WTC11 (cell line): Measurements from ENCODE around the gene PLXDC2. TPM values are rescaled to one million over a fixed set of nuclear protein-coding genes. Genes with fewer than 3 reads are reported as not detected.
"Not testable (repeated sequence)": the region's sequence is repeated elsewhere in the genome, so short reads cannot be mapped to it uniquely, and the experiment has no call there.

ENCODE experiments used
- ATAC-seq: fragments of 200-7000 bp; cut with Tn5 transposase; 2 replicates; pipeline ENCODE4 v1.10.0; 2021; ENCODE audit warnings: mild to moderate bottlenecking, moderate library complexity
- CTCF ChIA-PET: fragments of 300-600 bp; sonication (Branson Sonifier 250); formaldehyde crosslinking; loops from one replicate; lab custom pipeline; 2021; ENCODE audit warnings: antibody characterized with exemption; lab: Charles Lee
- POLR2A ChIA-PET: fragments of 350-600 bp; sonication (Branson Sonifier 250); formaldehyde crosslinking; loops from one replicate; lab custom pipeline; 2021; ENCODE audit warnings: antibody characterized with exemption; lab: Charles Lee
- DNase-seq: peaks from one replicate; pipeline ENCODE4 v3.0.0; 2021; ENCODE audit warnings: low spot score
- H3K27ac Mint-ChIP-seq: 2 replicates; pipeline ENCODE4 v1.8.0; 2021; ENCODE audit warnings: mixed read lengths
- H3K27me3 Mint-ChIP-seq: 2 replicates; pipeline ENCODE4 v1.8.0; 2021; ENCODE audit warnings: low read depth, mild to moderate bottlenecking, moderate library complexity, mixed read lengths
- H3K36me3 Mint-ChIP-seq: 2 replicates; pipeline ENCODE4 v1.8.0; 2021; ENCODE audit warnings: mixed read lengths
- H3K4me1 Mint-ChIP-seq: 2 replicates; pipeline ENCODE4 v1.8.0; 2022; ENCODE audit warnings: mixed read lengths
- H3K4me3 Mint-ChIP-seq: 2 replicates; pipeline ENCODE4 v1.8.0; 2021; ENCODE audit warnings: mild to moderate bottlenecking, moderate library complexity, mixed read lengths
- H3K9me3 Mint-ChIP-seq: 2 replicates; pipeline ENCODE4 v1.8.0; 2021; ENCODE audit warnings: mixed read lengths
- FOXK1 ChIP-seq: sonication (generic); formaldehyde crosslinking; IDR thresholded peaks from 2 replicates; pipeline ENCODE4 v1.8.0; 2022; ENCODE audit warnings: mild to moderate bottlenecking, moderate library complexity, missing genetic modification reagents
- GTF2I ChIP-seq: fragments of 250-450 bp; sonication (Bioruptor Pico); conservative IDR thresholded peaks from 2 replicates; pipeline ENCODE4 v1.4.0; 2021; ENCODE audit warnings: mild to moderate bottlenecking
- NFATC4 ChIP-seq: fragments of 250-450 bp; sonication (Bioruptor Pico); IDR thresholded peaks from 2 replicates; pipeline ENCODE4 v1.9.0; 2021; ENCODE audit warnings: mild to moderate bottlenecking
- NR2C2 ChIP-seq: sonication (generic); formaldehyde crosslinking; IDR thresholded peaks from 2 replicates; pipeline ENCODE4 v1.8.0; 2022; ENCODE audit warnings: mild to moderate bottlenecking, missing genetic modification reagents
- OVOL2 ChIP-seq: fragments of 250-450 bp; sonication (Bioruptor Pico); IDR thresholded peaks from 2 replicates; pipeline ENCODE4 v1.9.0; 2021; ENCODE audit warnings: mild to moderate bottlenecking, borderline replicate concordance
- SMAD4 ChIP-seq: sonication (generic); formaldehyde crosslinking; IDR thresholded peaks from 2 replicates; pipeline ENCODE4 v1.8.0; 2022; ENCODE audit warnings: mild to moderate bottlenecking, missing genetic modification reagents
- TEAD4 ChIP-seq: sonication (generic); formaldehyde crosslinking; IDR thresholded peaks from 2 replicates; pipeline ENCODE4 v1.8.0; 2022; ENCODE audit warnings: mild to moderate bottlenecking, missing genetic modification reagents
- ZNF396 ChIP-seq: fragments of 250-450 bp; sonication (Bioruptor Pico); IDR thresholded peaks from 2 replicates; pipeline ENCODE4 v1.8.0; 2021; ENCODE audit warnings: mild to moderate bottlenecking, moderate library complexity, borderline replicate concordance
- ZNF423 ChIP-seq: fragments of 250-450 bp; sonication (Bioruptor Pico); IDR thresholded peaks from 2 replicates; pipeline ENCODE4 v2.1.2; 2022; ENCODE audit warnings: mild to moderate bottlenecking, moderate library complexity
- ZNF671 ChIP-seq: fragments of 250-450 bp; sonication (Bioruptor Pico); IDR thresholded peaks from 2 replicates; pipeline ENCODE4 v1.8.0; 2021; ENCODE audit warnings: mild to moderate bottlenecking
- total RNA-seq: library from RNA; stranded (reverse); gene quantifications from 3 replicates; pipeline ENCODE4 v1.2.3, GENCODE V29; 2021
- TF ChIP-seq, protein P1 (sequence below): sonication (generic); formaldehyde crosslinking; IDR thresholded peaks from 2 replicates; pipeline ENCODE4 v1.8.0; 2022; ENCODE audit warnings: mild to moderate bottlenecking, missing genetic modification reagents
- TF ChIP-seq, protein P2 (sequence below): fragments of 250-450 bp; sonication (Bioruptor Pico); IDR thresholded peaks from 2 replicates; pipeline ENCODE4 v1.9.0; 2021; ENCODE audit warnings: moderate library complexity, mild to moderate bottlenecking, inconsistent platforms, borderline replicate concordance
- TF ChIP-seq, protein P3 (sequence below): sonication (generic); formaldehyde crosslinking; IDR thresholded peaks from 2 replicates; pipeline ENCODE4 v1.8.0; 2022; ENCODE audit warnings: mild to moderate bottlenecking, missing genetic modification reagents
- TF ChIP-seq, protein P4 (sequence below): sonication (generic); formaldehyde crosslinking; IDR thresholded peaks from 2 replicates; pipeline ENCODE4 v1.8.1; 2023; ENCODE audit warnings: mild to moderate bottlenecking, missing genetic modification reagents

PLXDC2 gene
- total RNA-seq, 1 experiment from 2014 or later, result 31.7 TPM

DNA sequence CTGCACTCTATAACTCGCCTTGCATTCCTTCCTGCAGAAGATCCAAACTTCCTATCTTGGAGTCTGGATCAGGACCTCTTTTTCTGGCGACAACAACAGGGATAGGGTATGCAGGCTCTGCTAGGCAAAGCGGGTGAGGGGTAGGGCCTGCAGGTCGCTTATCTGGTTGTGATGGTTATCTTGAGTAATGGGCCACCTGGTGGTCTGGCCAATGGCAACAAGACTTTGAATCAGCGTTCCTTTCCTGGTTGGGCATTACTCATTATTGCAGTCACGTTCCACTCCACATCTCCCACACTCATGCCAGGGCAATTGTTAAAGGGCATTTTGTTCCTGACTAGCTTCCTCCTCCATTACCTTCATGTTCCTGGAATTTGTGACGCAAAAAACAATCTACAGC lies 48.4 kb upstream of the PLXDC2 start:
- peak; percentile 99 for ATAC-seq
- POLR2A ChIA-PET, result no interaction called here
- TF ChIP-seq, protein P1, sequence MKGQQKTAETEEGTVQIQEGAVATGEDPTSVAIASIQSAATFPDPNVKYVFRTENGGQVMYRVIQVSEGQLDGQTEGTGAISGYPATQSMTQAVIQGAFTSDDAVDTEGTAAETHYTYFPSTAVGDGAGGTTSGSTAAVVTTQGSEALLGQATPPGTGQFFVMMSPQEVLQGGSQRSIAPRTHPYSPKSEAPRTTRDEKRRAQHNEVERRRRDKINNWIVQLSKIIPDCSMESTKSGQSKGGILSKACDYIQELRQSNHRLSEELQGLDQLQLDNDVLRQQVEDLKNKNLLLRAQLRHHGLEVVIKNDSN (CRISPR knock-in tag), result no peak
- no peak for TF ChIP-seq FOXK1 (CRISPR knock-in tag)
- TF ChIP-seq, protein P2, sequence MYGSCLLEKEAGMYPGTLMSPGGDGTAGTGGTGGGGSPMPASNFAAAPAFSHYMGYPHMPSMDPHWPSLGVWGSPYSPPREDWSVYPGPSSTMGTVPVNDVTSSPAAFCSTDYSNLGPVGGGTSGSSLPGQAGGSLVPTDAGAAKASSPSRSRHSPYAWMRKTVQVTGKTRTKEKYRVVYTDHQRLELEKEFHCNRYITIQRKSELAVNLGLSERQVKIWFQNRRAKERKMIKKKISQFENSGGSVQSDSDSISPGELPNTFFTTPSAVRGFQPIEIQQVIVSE, result no peak
- TF ChIP-seq OVOL2 (CRISPR knock-in tag), result no peak
- TF ChIP-seq ZNF423, result no peak
- no peak for TF ChIP-seq ZNF671
- no peak for TF ChIP-seq ZNF396 (CRISPR knock-in tag)
- TF ChIP-seq, protein P3, sequence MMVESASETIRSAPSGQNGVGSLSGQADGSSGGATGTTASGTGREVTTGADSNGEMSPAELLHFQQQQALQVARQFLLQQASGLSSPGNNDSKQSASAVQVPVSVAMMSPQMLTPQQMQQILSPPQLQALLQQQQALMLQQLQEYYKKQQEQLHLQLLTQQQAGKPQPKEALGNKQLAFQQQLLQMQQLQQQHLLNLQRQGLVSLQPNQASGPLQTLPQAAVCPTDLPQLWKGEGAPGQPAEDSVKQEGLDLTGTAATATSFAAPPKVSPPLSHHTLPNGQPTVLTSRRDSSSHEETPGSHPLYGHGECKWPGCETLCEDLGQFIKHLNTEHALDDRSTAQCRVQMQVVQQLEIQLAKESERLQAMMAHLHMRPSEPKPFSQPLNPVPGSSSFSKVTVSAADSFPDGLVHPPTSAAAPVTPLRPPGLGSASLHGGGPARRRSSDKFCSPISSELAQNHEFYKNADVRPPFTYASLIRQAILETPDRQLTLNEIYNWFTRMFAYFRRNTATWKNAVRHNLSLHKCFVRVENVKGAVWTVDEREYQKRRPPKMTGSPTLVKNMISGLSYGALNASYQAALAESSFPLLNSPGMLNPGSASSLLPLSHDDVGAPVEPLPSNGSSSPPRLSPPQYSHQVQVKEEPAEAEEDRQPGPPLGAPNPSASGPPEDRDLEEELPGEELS (CRISPR knock-in tag), result no peak
- TF ChIP-seq NFATC4 (CRISPR knock-in tag), result no peak
- Mint-ChIP-seq H3K36me3 (no peaks in the 10 kb centered on the region), H3K4me1 (peaks cover 10% of the 10 kb centered on the region), H3K9me3 (no peaks in the 10 kb centered on the region), H3K27me3 (no peaks in the 10 kb centered on the region), H3K4me3 (no peak overlapping the region), H3K27ac (no peak overlapping the region)
- CTCF ChIA-PET, result no interaction called here
- DNase-seq, result peak; percentile 46

DNA sequence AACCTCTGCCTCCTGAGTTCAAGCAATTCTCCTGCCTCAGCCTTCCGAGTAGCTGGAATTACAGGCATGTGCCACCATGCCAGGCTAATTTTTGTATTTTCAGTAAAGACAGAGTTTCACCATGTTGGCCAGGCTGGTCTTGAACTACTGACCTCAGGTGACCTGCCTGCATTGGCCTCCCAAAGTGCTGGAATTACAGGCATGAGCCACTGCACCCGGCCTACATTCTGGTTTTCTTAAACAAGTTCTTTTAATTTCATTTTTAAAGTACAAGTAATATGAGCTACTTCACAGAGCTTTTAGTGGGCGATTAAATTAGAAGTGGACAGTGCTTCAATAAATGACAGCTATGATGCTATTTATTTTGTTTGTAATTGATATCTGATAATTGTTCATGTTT lies 46.4 kb upstream of the PLXDC2 start:
- DNase-seq, H3K36me3 Mint-ChIP-seq, POLR2A ChIA-PET, H3K27ac Mint-ChIP-seq, H3K9me3 Mint-ChIP-seq, H3K27me3 Mint-ChIP-seq, H3K4me3 Mint-ChIP-seq, CTCF ChIA-PET, ATAC-seq: not testable (repeated sequence)
- peaks cover 10% of the 10 kb centered on the region for H3K4me1 Mint-ChIP-seq

DNA sequence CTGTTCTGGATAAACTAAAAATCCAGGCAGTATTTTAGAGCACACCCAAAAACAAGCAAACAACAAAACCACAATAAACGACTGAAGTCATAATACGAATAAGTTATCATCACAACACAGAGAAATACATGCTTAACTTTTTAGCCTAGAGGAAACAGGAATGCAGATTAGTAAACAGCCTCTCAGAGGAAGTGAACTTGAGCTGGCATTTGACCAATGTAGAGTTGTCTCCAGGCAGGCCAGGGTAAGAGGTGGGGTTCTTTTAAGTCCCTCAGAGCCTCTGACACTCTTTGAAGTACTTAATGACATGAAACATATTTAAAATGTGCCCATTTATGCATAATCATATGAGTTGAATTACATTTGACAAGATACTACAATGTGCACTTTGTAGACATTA lies 43.3 kb upstream of the PLXDC2 start:
- Mint-ChIP-seq H3K9me3 (0 out of 2 replicates have a peak, but pooled peaks cover 3% of the 10 kb centered on the region), H3K27ac (no peak overlapping the region), H3K4me1 (peaks cover 4% of the 10 kb centered on the region), H3K36me3 (no peaks in the 10 kb centered on the region), H3K27me3 (no peaks in the 10 kb centered on the region)
- POLR2A ChIA-PET, result no interaction called here
- ATAC-seq (no peak), DNase-seq (no peak)
- CTCF ChIA-PET, result no interaction called here
- no peak for TF ChIP-seq NR2C2 (CRISPR knock-in tag)
- TF ChIP-seq, all 79 proteins: peak for 0
- H3K4me3 Mint-ChIP-seq, result no peak overlapping the region

DNA sequence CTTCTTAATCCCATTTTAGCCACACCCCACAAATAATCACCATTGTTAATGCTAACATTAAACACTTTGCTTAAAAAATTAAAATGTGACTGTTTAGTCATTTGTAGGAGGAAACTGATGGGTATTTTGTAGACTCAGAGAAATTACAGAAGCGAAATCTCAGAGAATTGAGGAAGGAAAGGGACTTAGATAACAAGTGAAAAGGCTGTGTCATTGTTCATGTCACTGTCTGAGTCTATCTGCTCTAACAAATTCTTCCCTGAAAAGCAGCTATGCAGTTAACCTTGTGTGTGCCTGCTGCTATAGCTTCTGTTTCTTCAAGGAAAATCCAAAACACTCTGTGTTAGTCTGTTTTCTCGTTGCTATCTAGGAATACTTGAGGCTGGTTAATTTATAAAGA lies 40.9 kb upstream of the PLXDC2 start:
- no peak overlapping the region for H3K27ac Mint-ChIP-seq
- no peaks in the 10 kb centered on the region for H3K36me3 Mint-ChIP-seq
- CTCF ChIA-PET, result no interaction called here
- no peak for ATAC-seq
- 0 out of 2 replicates have a peak, but pooled peaks cover 3% of the 10 kb centered on the region for H3K9me3 Mint-ChIP-seq
- H3K4me1 Mint-ChIP-seq, result peaks cover 2% of the 10 kb centered on the region; the same call in 1 of the 2 replicates
- POLR2A ChIA-PET, result no interaction called here
- no peak overlapping the region for H3K4me3 Mint-ChIP-seq
- TF ChIP-seq, protein P2, result no peak
- TF ChIP-seq, protein P4, sequence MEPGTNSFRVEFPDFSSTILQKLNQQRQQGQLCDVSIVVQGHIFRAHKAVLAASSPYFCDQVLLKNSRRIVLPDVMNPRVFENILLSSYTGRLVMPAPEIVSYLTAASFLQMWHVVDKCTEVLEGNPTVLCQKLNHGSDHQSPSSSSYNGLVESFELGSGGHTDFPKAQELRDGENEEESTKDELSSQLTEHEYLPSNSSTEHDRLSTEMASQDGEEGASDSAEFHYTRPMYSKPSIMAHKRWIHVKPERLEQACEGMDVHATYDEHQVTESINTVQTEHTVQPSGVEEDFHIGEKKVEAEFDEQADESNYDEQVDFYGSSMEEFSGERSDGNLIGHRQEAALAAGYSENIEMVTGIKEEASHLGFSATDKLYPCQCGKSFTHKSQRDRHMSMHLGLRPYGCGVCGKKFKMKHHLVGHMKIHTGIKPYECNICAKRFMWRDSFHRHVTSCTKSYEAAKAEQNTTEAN (CRISPR knock-in tag), result no peak
- TF ChIP-seq GTF2I (CRISPR knock-in tag), result no peak
- no peak for TF ChIP-seq SMAD4
- TF ChIP-seq TEAD4, result no peak
- no peak for DNase-seq
- no peaks in the 10 kb centered on the region for H3K27me3 Mint-ChIP-seq
